GM23248 (cell line): ENCODE measurements around the gene PEX14. TPM values are rescaled to one million over a fixed set of nuclear protein-coding genes. Genes with fewer than 3 reads are reported as not detected.

ENCODE experiments used
- DNase-seq: peaks from one replicate; pipeline ENCODE4 v3.0.0-alpha.2; 2015
- H2AFZ ChIP-seq: fragments of 200-600 bp; sonication (generic); 2 replicates; pipeline ENCODE4 v1.6.1; 2016; ENCODE audit warnings: antibody characterized with exemption
- H3F3A ChIP-seq: fragments of 200-600 bp; sonication (generic); 2 replicates; pipeline ENCODE4 v1.6.1; 2016; ENCODE audit warnings: mild to moderate bottlenecking, antibody characterized with exemption, mixed run types; ENCODE audit not compliant: insufficient read depth
- H3K27ac ChIP-seq: fragments of 200-600 bp; sonication (generic); 2 replicates; pipeline ENCODE4 v1.5.1; 2016; ENCODE audit warnings: mild to moderate bottlenecking
- H3K27me3 ChIP-seq: fragments of 200-600 bp; sonication (generic); replicated peaks from 2 replicates; pipeline ENCODE4 v1.6.1; 2016; ENCODE audit warnings: mild to moderate bottlenecking; ENCODE audit not compliant: insufficient read depth
- H3K36me3 ChIP-seq: fragments of 200-600 bp; sonication (generic); 2 replicates; pipeline ENCODE4 v1.6.1; 2016; ENCODE audit warnings: low read depth, mild to moderate bottlenecking
- H3K4me1 ChIP-seq: fragments of 200-600 bp; sonication (generic); 2 replicates; pipeline ENCODE4 v1.6.1; 2016; ENCODE audit warnings: mild to moderate bottlenecking; ENCODE audit not compliant: insufficient read depth
- H3K4me2 ChIP-seq: fragments of 200-600 bp; sonication (generic); one replicate; pipeline ENCODE4 v1.6.1; 2016; ENCODE audit warnings: mild to moderate bottlenecking; ENCODE audit not compliant: unreplicated experiment
- H3K4me3 ChIP-seq: fragments of 200-600 bp; sonication (generic); 2 replicates; pipeline ENCODE4 v1.5.1; 2016; ENCODE audit warnings: mild to moderate bottlenecking
- H3K79me2 ChIP-seq: fragments of 200-600 bp; sonication (generic); 2 replicates; pipeline ENCODE4 v1.6.1; 2016; ENCODE audit warnings: mild to moderate bottlenecking; ENCODE audit not compliant: insufficient read depth
- H3K9ac ChIP-seq: fragments of 200-600 bp; sonication (generic); 2 replicates; pipeline ENCODE4 v1.6.1; 2016; ENCODE audit warnings: mild to moderate bottlenecking
- H3K9me2 ChIP-seq: fragments of 200-600 bp; sonication (generic); 2 replicates; pipeline ENCODE4 v1.6.1; 2016; ENCODE audit warnings: mixed run types, mild to moderate bottlenecking, moderate library complexity; ENCODE audit not compliant: insufficient read depth
- H3K9me3 ChIP-seq: fragments of 200-600 bp; sonication (generic); one replicate; pipeline ENCODE4 v1.6.1; 2017; ENCODE audit warnings: low read depth
- H4K20me1 ChIP-seq: fragments of 200-600 bp; sonication (generic); 2 replicates; pipeline ENCODE4 v1.6.0; 2016; ENCODE audit not compliant: insufficient read depth
- EZH2 ChIP-seq: fragments of 200-600 bp; sonication (generic); IDR thresholded peaks from 2 replicates; pipeline ENCODE4 v1.6.1; 2018; ENCODE audit warnings: antibody characterized with exemption, mild to moderate bottlenecking; ENCODE audit not compliant: insufficient read depth, poor library complexity, severe bottlenecking
- EZH2phosphoT487 ChIP-seq: fragments of 200-600 bp; sonication (generic); IDR thresholded peaks from 2 replicates; pipeline ENCODE4 v1.6.1; 2018; ENCODE audit warnings: antibody characterized with exemption, moderate library complexity, mild to moderate bottlenecking, low read depth; ENCODE audit not compliant: insufficient read depth
- WGBS, 2 experiments: methylation state at CpG; one replicate each; pipeline ENCODE4 v1.1.6; 2015 to 2017; ENCODE audit warnings: low lambda C conversion rate in 2 of 2, low coverage in 1 of 2; ENCODE audit errors: missing lambda C conversion rate in 2 of 2; 5-methylcytosine and 5-hydroxymethylcytosine counted together
- in situ Hi-C: fragments of 300-500 bp; cut with MboI; formaldehyde crosslinking; loops from 2 replicates; pipeline ENCODE4 v1.15.0; 2020
- polyA plus RNA-seq: library from polyadenylated mRNA; unstranded; fragments of >200 nt; fragmentation: Nextera tagmentation; extraction: Ambion mirVana; gene quantifications from 2 replicates; pipeline ENCODE4 v1.2.1, GENCODE V29; 2016
- small RNA-seq: library from RNA; depleted of rRNA; stranded (forward); fragments of <200 nt; gene quantifications from one replicate; pipeline ENCODE3, GENCODE V24; 2014; ENCODE audit warnings: low read depth, low replicate concordance
- total RNA-seq: library from RNA; depleted of rRNA; stranded (reverse); fragments of >200 nt; shearing (Covaris generic); gene quantifications from 2 replicates; pipeline ENCODE4 v1.2.3, GENCODE V29; 2014; rRNA removed

PEX14 gene
- total and polyA plus RNA-seq, 2 experiments from 2014 or later: 13.9 to 20.1 TPM

DNA sequence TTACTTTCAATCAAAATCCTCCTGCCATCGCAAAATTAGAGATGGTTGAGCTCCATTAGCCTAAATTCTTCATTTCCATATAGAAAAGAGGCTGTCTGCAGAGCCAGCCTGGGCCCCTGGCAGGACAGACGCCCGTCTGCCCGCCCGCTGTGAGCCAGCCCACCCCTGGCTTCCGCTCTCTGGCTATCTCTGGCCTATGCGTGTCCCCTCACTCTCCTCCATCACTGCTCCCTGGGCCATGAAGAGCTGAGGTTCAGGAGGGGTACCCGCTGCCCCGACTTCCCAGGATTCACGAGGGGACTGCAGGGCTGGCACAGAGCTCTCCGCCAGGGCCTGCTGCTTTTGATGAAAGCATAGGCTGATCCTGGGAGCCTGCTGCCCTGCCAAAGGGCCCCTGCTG is 204.1 kb downstream of the PEX14 start:
- Histone ChIP-seq H3K4me2 (no peak overlapping the region), H3K4me3 (no peak overlapping the region), H3K9ac (no peak overlapping the region), H3F3A (no peaks in the 10 kb centered on the region), H3K4me1 (no peaks in the 10 kb centered on the region), H3K27me3 (no peaks in the 10 kb centered on the region), H3K36me3 (no peaks in the 10 kb centered on the region), H3K9me3 (no peaks in the 10 kb centered on the region), H2AFZ (no peak overlapping the region), H3K9me2 (no peaks in the 10 kb centered on the region), H4K20me1 (no peaks in the 10 kb centered on the region), H3K27ac (no peak overlapping the region), H3K79me2 (no peaks in the 10 kb centered on the region)
- in situ Hi-C loops: no loop called here
- TF ChIP-seq EZH2: no peak
- TF ChIP-seq EZH2phosphoT487: no peak
- no peak for DNase-seq
- WGBS, 2 experiments: 89 to 95% methylated on average over 5 to 11 of the region's 11 CpGs

GRCh38 chr1:10679496-10680220 is 204.9 kb downstream of the PEX14 start:
- in situ Hi-C loops: no loop called here
- DNase-seq: peak; percentile 57

More at GRCh38 chr1:10679496-10680220, 204.9 kb downstream of the PEX14 start:
- H4K20me1 ChIP-seq: no peaks in the 10 kb centered on the region
- no peak overlapping the region for H2AFZ ChIP-seq
- no peak for TF ChIP-seq EZH2phosphoT487
- H3K27me3 ChIP-seq: no peaks in the 10 kb centered on the region
- H3K9me3 ChIP-seq: no peaks in the 10 kb centered on the region
- no peaks in the 10 kb centered on the region for H3K4me1 ChIP-seq
- WGBS, 2 experiments: 39% methylated on average over 9 of the region's 9 CpGs
- H3K4me2 ChIP-seq: no peak overlapping the region
- H3K9ac ChIP-seq: no peak overlapping the region
- H3K36me3 ChIP-seq: no peaks in the 10 kb centered on the region
- H3K27ac ChIP-seq: no peak overlapping the region
- H3K79me2 ChIP-seq: no peaks in the 10 kb centered on the region
- no peaks in the 10 kb centered on the region for H3K9me2 ChIP-seq
- H3K4me3 ChIP-seq: no peak overlapping the region
- H3F3A ChIP-seq: no peaks in the 10 kb centered on the region

Small RNAs within 50 kb of the gene (small RNA-seq; reads per million reads assigned to genes)
- not detected for gene RN7SL614P

Other genes with a start within 250 kb of the PEX14 start
- gene PGD, start 75.9 kb upstream of the PEX14 start, total RNA-seq: 51.7 and 59.1 TPM in 2 replicates
- gene PGD, start 75.9 kb upstream of the PEX14 start, polyA plus RNA-seq: 61.4 and 64.4 TPM in 2 replicates
- 12.6 and 25.4 TPM in 2 replicates for gene CENPS, start 44.5 kb upstream of the PEX14 start, total RNA-seq
- gene CENPS, start 44.5 kb upstream of the PEX14 start, polyA plus RNA-seq: 34.1 and 34.3 TPM in 2 replicates
- gene CORT, start 24.9 kb upstream of the PEX14 start, total RNA-seq: 0.22 TPM in 1 of 2 replicates, not detected in the other
- gene CORT, start 24.9 kb upstream of the PEX14 start, polyA plus RNA-seq: 0.33 TPM in 1 of 2 replicates, not detected in the other
- gene DFFA, start 2.4 kb upstream of the PEX14 start, total RNA-seq: 27.9 and 35.0 TPM in 2 replicates
- 50.3 and 52.5 TPM in 2 replicates for gene DFFA, start 2.4 kb upstream of the PEX14 start, polyA plus RNA-seq